ENCODE measurements around the gene TOB1. TPM values are rescaled to one million over a fixed set of nuclear protein-coding genes. Genes with fewer than 3 reads are reported as not detected.
A peak's percentile ranks its signal among the peaks of the same experiment; 100 is the strongest.

Gene TOB1
- total RNA-seq, 1 donor from 2014 or later: 26.2 TPM

- Mint-ChIP-seq H3K4me3 (no peak overlapping the region), H3K9me3 (no peaks in the 10 kb centered on the region), H3K27ac (ENCODE audit: unreplicated experiment) (no peak overlapping the region), H3K36me3 (ENCODE audit: low read depth) (no peaks in the 10 kb centered on the region), H3K4me1 (peaks cover 55% of the 10 kb centered on the region), H3K27me3 (ENCODE audit: low read depth) (no peaks in the 10 kb centered on the region)
- DNase-seq (ENCODE audit: low read depth, low spot score): no peak
- TF ChIP-seq, protein P1, sequence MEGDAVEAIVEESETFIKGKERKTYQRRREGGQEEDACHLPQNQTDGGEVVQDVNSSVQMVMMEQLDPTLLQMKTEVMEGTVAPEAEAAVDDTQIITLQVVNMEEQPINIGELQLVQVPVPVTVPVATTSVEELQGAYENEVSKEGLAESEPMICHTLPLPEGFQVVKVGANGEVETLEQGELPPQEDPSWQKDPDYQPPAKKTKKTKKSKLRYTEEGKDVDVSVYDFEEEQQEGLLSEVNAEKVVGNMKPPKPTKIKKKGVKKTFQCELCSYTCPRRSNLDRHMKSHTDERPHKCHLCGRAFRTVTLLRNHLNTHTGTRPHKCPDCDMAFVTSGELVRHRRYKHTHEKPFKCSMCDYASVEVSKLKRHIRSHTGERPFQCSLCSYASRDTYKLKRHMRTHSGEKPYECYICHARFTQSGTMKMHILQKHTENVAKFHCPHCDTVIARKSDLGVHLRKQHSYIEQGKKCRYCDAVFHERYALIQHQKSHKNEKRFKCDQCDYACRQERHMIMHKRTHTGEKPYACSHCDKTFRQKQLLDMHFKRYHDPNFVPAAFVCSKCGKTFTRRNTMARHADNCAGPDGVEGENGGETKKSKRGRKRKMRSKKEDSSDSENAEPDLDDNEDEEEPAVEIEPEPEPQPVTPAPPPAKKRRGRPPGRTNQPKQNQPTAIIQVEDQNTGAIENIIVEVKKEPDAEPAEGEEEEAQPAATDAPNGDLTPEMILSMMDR (conservative IDR thresholded peaks at IDR 0.05): no peak
Measured at GRCh38 chr17:50830352-50830751, 35.8 kb downstream of the TOB1 start.

DNA sequence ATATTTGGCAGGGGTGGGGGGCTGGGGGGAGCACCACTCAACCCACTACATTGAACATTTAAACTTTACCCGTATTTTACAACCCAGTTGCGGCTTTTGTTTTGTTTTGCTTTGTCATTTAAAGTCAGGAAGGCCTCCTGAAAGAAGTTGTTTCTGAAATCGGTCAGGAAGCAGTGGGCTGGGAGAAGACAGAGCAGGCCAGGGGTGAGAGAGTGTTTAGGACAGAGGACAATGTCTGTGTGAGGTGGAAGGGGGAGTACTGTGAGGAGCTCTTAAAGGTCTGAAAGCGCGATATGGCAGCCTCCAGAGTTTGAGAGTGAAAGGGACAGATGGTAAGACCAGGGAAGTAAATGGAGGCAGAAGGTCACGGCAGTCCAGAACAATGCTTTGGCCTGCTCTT, 36.8 kb downstream of the TOB1 start:
- Mint-ChIP-seq H3K27ac (ENCODE audit: unreplicated experiment) (peak overlapping the region; percentile 4), H3K4me3 (no peak overlapping the region), H3K9me3 (no peaks in the 10 kb centered on the region), H3K4me1 (peaks cover 45% of the 10 kb centered on the region), H3K36me3 (ENCODE audit: low read depth) (no peaks in the 10 kb centered on the region), H3K27me3 (ENCODE audit: low read depth) (no peaks in the 10 kb centered on the region)
- DNase-seq (ENCODE audit: low read depth, low spot score): no peak
- TF ChIP-seq, protein P1 (conservative IDR thresholded peaks at IDR 0.05): no peak

- H3K4me3 Mint-ChIP-seq: no peak overlapping the region
- peaks cover 39% of the 10 kb centered on the region for H3K4me1 Mint-ChIP-seq
- TF ChIP-seq, protein P1 (conservative IDR thresholded peaks at IDR 0.05): no peak
- no peak overlapping the region for H3K27ac Mint-ChIP-seq (ENCODE audit: unreplicated experiment)
- no peak for DNase-seq (ENCODE audit: low read depth, low spot score)
- H3K36me3 Mint-ChIP-seq (ENCODE audit: low read depth): no peaks in the 10 kb centered on the region
- peaks cover 2% of the 10 kb centered on the region for H3K9me3 Mint-ChIP-seq
- H3K27me3 Mint-ChIP-seq (ENCODE audit: low read depth): no peaks in the 10 kb centered on the region
Measured at GRCh38 chr17:50828508-50829170, 37.5 kb downstream of the TOB1 start.

DNA sequence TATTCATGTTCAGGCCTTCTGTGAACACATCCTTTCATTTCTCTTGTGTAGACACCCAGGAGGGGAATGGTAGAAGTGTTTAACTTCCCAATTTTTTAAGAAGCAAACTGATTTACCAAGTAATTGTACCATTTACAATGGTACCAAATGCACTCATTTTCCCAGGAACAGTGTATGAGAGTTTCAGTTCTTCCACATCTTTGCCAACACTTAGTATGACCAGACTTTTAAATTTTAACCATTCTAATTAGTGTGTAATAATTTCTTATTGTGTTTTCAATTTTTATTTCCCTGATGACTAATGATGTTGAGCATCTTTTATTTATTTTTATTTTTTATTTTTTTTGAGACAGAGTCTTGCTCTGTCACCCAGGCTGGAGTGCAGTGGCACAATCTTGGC, 41.0 kb downstream of the TOB1 start:
- Mint-ChIP-seq H3K4me1 (peaks cover 17% of the 10 kb centered on the region), H3K27me3 (ENCODE audit: low read depth) (peaks cover 4% of the 10 kb centered on the region), H3K9me3 (peaks cover 6% of the 10 kb centered on the region), H3K27ac (ENCODE audit: unreplicated experiment) (no peak overlapping the region), H3K4me3 (no peak overlapping the region), H3K36me3 (ENCODE audit: low read depth) (no peaks in the 10 kb centered on the region)
- DNase-seq (ENCODE audit: low read depth, low spot score): no peak
- TF ChIP-seq, protein P1 (conservative IDR thresholded peaks at IDR 0.05): no peak

GRCh38 chr17:50824429-50824828, 41.7 kb downstream of the TOB1 start:
- Mint-ChIP-seq H3K4me3 (no peak overlapping the region), H3K27ac (ENCODE audit: unreplicated experiment) (peak overlapping the region; percentile 57), H3K9me3 (peaks cover 6% of the 10 kb centered on the region), H3K4me1 (peaks cover 10% of the 10 kb centered on the region), H3K36me3 (ENCODE audit: low read depth) (no peaks in the 10 kb centered on the region), H3K27me3 (ENCODE audit: low read depth) (peaks cover 4% of the 10 kb centered on the region)
- no peak for DNase-seq (ENCODE audit: low read depth, low spot score)
- TF ChIP-seq, protein P1 (conservative IDR thresholded peaks at IDR 0.05): no peak
